Activated CD4-positive, alpha-beta T cell treated with anti-CD3 and anti-CD28 coated beads for 4 hours (primary cell): Measurements from ENCODE around the gene MEF2C.

Experiments used
- DNase-seq, 2 donors: peaks; one replicate each; pipeline ENCODE4 v3.0.0-alpha.2; 2020

Gene MEF2C

DNA sequence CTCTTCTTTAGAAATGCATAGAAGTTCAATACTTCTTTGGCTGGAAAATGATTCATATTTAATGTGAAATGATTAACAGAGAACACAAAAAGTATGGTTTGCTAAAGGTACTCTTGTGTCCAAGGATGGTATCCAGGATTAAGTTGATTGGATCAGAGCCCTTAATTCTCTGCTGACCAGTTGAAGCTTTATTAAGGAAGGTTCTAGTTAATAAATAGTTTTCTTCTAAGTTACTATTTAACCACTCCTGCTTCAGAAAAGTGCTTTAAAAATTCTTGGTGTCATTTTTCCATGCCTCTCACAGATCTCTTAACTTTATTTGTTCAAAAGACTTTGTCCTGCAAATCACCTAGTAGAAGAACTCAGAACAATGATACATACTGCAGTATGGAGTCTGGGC lies 134.3 kb downstream of the MEF2C start:
- DNase-seq, result no peak

DNA sequence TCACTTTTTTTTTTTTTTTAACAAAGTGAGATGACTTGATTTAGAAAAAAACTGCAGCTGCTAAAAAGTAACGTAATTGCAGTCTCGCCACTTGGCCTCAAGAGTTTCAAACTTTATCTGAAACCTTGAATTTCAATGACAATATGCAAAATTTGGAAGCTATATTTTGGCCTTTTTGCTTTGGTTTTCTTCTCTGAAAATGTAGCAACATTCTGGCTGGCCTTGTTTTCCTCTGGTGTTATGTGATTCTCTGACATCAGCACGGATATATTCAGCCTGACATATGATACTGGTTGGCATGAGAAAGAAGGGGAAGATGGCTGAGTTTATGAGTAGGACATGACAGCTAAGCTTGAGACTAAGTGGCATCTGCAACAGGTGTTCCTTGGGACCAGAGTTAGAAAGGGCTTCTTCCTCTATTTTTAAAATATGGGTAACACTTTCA lies 136.5 kb downstream of the MEF2C start:
- no peak for DNase-seq

DNA sequence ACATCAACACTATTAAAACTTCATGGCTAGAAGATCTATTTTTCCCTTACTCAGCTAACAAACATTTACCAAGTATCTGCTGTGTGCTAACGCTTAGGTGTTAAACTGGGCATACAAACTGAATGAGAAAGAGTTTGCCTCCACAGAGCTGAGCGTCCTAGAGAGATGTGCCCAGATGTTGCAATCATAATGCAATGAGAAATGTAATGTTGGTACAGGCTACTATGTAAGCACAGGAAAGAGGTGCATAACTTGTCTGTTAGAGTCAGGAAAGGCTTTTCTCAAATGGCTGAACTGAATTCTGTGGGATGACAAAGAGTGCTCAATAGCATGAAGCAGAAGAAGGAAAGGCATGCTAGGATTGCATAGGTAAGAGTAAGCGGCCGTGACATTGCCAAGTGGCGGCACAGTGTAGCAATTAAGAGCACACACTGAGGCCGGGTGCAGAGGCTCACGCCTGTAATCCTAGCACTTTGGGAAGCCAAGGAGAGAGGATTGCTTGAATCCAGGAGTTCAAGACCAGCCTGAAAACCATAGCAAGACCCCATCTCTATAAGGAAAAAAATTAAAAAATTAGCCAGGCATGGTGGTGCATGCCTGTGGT lies 137.8 kb downstream of the MEF2C start:
- no peak for DNase-seq

DNA sequence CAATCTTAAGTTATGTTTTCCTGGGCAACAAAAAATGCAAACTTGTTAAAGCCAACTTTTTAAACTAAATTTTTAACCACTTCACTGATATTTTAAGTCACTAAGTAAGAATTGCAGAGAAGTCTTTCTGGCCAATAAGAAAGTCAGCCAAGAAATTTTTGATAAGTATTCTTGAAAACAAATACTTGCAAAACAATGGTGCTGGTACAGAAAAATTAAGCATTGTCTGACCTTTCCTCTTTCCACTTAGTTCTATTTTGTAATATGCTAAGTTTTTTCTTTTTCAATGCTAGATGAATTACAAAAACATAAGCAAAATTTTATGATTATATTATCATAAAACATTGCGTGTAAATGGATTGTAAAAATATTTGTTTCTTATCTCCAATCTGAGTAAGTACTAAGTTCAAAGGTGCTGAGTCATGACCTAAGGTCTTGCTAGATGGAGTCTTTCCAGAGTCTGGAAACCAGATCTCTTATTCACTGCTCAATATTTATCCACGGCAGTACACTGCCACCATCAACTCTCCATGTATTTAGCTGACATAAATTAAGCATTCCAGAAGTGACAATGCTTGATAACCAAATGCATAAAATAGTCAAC lies 139.7 kb downstream of the MEF2C start:
- DNase-seq, result no peak

DNA sequence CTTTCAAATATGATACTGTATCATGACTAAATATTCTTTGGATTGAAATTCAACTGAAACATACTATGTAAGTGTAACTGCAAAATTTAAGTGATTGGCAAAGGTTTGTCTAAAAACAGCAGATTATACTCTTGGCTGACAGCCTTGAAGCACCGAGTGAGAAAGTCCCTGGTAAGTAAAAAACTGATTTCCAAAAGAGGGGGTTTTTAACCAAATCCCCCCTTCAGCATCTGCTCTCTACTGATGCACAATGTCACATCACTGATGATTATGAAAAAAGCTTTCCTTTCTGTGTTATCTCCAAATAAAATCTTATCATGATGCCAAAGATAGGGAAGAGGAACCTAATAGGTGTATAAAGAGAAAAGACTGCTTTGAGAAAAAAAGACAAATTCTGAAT lies 141.0 kb downstream of the MEF2C start:
- DNase-seq, result no peak

DNA sequence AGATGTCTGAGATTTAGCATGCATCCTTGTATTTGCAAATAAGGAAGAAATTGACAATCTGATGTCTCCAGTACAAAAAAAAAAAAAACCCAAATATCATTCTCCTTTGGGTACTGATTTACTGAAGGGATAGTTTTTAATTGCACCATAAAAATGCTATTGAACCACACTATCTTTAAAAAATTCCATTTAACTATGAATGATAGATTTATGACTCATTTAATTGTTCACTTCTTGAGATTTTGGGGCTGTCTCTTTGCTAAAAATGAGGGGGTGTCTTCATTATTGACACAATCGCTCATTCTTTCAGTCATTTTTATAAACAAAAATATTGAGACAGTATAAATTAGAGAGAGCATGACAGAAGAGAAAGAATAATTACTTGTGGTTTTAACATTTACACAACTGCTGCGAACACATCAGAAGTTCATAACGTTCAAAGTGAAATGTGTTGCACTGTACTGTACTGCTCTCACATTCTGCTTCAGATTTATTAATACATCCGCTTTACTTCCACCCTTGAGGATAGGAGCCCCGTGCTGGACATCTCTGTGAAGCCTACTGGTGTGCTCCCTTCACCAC lies 142.3 kb downstream of the MEF2C start:
- no peak for DNase-seq

DNA sequence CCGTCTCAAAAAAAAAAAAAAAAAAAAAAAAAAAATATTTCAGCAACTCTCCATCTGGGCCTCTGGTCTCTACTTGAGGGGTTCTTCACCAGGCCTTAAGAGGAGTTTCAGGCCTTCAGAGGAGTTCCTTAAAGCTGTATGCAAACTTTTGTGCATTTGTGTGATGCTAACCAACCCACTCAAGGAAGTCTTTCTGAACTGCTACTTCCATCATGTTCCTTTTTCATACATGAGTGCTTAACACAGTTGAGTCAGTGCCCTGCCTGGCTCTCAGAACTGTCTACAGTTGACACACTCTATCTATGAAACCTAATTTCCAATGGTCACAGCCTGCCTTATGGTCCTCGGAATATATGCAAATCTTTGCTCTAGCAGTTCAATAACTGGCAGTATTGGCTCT lies 146.5 kb downstream of the MEF2C start:
- no peak for DNase-seq

DNA sequence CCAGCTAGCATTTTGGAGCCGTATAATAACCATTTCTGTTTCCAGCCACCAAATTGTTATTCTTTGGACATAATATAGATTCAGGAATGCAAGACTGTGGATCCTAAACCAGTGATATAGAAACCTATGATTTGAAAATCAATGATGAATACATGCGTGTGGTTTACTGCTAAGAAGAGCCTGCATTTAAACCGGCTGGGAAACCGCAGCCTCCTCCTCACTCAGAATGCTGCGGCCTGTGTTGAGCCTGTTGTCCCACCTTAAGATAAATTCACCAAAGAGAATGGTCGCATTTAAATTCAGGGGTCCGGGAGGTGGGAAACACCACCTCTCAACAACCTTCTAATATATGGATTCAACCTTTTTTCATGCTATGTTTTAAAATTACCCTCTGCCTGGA lies 148.0 kb downstream of the MEF2C start:
- DNase-seq, result no peak

DNA sequence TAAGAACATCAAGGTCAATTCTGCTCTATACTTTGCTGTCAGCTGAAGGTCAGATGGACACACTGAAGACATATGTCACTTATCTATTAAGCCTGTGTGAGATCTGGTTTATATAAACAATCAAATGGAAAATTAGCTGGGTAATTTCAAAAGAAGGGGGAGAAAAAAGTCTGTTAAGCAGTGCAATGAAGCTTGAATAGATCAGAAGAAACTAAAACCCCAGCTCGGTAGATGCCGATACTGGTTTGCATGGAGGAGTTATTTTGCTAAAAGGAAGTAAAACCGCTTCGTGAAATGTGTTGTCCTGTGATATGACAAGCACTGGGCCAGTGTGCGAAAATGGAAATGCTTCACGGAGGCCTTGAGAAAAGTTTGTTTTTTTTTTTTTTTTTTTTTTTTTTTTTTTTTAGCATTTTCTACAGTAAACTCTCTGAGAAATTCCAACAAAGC lies 148.8 kb downstream of the MEF2C start:
- no peak for DNase-seq

DNA sequence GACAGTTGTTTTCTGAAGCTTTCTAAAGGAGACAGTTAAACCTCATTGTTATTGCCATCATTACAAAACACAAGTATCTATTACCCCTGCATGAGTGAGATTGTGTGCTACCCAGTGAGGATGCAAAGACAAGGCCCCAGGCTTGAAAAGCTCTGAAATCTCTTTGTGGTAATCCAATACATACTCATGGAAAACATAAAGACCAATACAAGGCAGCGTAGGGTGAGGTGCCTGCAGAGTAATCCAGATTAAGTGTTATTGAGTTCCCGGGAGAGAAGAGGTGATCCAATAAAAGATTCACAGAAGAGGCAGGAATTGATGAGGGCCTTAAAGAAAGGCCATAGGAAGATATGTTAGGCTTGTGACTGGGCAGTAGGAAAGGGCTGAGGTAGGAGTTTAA lies 150.1 kb downstream of the MEF2C start:
- DNase-seq, result no peak

DNA sequence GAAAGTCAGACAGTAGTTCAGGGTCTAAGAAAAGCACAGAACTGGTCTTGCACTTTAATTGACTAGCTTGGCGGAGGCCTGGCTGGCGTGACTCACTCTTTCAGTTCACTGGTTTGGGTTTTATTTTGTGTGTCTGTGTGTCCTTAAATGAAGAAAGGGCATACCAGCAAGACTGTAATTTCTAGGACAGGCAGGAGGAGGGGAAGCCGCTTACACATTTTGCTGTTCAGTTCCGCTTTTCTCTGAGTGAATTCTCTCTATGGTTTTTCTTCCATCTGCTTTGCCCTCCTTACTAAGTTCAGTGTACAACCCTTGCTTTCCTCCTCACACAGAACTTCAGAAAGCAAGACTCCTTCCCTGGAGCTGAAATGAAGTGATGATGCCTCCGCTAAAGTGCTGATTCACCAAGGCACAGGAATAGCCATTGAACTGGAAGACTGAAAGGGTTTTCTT lies 150.8 kb downstream of the MEF2C start:
- DNase-seq, result no peak

DNA sequence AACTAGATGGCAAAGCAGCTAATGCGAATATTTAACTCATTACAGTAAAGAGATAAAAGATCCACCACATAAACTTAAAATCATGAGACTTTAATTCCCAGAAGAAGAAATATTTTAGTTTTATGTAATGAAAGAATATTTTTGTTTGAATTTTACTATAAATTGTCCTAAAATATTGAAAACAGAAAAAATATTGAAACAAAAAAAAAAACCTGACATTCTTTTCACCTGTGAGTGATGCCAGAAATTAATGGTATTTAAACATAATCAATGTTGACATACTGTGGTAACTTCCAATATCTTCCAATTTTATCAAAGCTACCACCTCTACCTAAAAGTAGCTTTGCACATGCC lies 153.2 kb downstream of the MEF2C start:
- DNase-seq, result no peak

DNA sequence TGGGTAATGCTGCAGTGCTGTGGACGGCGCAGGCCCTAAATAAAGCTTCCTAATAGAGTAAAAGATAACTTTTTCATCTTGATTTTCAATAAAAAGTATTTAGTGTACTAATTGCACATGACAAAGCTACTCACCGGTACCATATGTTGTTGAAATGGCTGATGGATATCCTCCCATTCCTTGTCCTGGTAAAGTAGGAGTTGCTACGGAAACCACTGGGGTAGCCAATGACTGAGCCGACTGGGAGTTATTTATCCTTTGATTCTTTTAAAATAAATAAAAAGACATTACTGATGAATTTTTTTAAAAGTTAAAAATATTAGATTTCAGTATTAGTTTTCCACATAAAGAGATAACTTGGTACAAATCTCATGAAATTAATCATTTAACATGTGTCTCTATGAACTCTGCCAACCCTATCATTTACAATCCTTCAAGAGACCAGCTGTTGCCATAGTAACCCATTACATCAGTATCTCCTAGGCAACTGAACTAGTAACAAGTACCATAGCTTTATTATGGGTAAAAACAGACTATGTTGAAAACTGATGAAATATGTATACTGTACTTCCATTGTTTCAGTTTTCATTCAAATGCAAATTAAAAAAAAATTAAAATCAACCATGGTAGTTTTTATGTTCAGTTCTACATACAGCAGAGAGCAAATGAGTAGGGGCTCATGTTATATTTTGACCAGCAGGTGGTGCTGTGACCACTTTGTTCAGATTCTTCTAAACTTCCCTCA lies 153.7 kb downstream of the MEF2C start:
- peak; percentile 39 to 49 for DNase-seq

DNA sequence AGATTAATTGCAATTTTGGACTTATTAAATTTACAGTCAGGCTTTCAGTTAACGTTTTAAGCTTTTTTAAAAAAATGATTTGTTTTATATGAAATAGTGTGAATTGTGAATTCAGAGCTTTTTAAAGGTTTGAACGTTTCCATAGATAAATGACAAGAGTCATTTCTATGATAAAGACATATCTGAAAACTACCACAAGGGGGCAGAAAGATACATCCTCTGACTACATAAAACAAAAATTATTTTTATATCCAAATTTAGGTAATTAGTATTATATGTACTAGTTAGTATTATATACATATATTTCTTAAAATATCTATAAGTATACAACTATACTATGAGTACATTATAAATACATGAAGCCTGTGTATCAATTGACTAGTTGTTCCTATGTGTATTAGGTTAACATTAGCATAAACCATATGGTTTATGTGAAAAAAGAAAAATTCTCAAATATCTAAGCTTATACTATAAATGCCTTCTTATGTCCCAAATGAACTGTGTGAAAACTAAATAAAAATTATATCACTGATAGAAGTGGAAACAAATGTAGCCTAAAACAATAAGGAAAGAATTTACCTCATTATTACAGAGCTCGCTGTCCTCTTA lies 155.2 kb downstream of the MEF2C start:
- DNase-seq, result no peak

DNA sequence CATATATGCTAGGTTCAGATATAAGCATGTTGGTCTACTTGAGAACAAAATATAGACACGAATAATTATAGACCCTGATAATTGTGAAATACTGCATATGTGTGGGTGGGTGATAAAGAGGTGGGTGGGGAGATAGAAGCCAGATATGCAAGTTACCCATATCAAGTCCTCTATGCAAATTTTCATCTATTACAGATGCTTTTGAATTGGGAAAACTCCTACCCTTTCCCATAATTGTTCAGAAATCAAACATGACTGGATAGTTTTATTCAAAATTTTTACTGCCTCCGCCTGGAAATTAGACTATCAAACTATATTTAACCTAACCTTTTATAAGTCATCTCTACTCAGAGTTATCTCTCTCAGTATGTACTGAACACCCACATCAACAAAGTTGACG lies 157.5 kb downstream of the MEF2C start:
- no peak for DNase-seq

DNA sequence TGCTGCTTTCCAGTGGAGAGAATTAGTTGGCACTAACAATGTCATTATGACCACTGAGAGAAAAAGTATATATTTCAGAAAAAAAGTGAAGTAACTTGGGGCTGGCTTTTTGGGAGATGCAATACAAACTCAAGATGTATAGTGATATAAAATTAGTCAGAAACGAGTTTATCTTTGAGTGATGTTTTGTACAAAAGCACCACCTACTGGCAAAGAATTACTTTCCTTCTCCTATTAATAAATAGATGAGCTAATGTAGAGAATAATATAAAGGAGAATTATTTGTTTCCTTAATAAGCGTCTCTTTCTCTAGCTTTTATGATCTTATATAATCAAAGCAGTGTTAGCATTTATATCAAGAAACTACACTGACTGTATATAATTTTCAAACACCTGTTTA lies 158.8 kb downstream of the MEF2C start:
- DNase-seq, result no peak

DNA sequence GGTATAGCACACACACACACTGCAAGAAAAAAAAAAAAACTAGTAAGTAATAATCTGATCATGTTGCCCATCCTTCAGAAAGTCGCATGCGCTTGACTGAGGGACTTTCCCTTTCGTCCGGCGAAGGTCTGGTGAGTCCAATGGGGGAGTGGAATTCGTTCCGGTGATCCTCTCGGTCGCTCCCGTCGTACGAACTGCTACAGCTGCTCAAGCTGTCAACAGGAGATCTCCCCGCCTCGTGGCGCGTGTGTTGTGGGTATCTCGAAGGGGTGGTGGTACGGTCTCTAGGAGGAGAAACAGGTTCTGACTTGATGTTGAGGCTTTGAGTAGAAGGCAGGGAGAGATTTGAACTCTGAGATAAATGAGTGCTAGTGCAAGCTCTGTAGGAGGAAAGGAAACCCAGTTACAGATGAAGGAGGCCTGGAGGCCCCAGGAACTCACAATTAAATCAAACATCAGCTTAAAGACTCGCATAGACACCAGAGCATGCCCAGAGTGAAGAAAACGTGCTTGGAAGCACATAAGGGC lies 160.4 kb downstream of the MEF2C start:
- no peak for DNase-seq

DNA sequence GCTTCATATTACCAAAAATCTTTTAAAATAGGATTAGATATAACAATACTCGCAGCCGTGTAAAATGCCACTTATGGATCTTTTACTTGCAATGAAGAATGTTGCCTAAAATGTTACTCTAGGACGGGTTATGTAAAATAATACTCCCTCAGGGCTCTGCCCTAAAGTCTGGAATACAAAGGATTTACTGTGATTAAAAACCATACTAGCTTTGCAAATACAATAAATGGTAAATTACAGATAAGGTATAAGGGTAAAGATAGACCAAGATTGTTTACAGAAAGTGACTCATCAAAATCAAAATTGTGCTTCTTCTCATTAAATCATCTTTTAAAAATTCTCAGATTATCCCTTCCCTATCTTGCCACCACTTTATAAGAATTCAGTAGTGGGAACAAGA lies 163.6 kb downstream of the MEF2C start:
- DNase-seq, result no peak

DNA sequence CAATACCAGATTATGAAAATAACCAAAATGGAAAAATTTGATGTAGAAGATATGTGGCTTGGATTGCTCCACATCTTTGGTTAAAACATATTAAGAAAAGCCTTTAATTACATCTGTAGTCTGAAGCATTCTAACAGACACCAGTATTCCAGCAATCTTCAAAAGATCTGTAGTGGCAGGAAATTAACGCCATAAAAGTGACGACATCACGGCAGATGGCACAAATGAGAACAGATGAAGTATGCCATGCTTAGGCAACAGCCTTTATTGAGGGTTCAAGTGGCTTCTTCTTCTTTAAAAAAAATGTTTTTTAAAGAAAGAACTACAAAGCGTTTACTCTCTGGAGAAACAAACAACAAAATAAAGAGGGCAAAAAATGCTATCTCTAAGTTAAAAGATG lies 164.2 kb downstream of the MEF2C start:
- DNase-seq, result no peak

DNA sequence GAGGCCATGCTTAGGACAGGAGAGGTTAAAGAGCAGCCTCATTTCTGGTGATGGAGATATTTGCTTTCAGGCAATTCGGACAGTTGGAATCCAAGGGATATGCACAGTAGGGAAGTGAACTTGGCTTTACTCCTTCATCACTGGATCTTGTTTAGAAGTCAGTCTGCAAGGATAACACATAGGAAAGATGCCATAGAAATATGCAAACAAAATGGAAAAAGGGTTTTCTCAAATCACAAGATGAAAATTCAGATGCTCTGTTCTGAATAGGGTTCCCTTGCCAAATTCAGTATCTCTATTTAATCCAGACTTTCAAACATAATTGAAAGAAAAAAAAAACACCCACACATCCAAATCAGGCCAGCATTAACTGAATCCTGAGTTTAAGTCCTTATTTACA lies 166.9 kb downstream of the MEF2C start:
- no peak for DNase-seq

DNA sequence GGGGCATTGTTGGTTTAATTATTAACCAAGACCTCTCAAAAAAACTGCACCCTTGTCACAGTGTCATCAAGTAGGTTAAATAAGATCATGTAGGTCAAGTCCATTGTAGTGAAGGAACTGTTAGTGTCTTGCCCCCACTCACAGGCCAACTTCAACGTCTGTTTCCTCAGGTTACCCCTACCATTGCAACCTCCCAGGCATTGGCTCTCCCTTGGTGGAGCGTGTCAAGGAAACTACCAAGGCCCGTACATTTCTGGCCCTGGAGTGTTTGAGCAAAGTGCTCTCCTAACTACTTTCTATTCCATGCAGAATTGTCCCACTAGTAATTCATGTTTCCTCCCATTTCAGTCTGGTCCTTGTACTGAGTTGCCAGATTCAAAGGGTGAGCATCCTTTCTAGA lies 167.5 kb downstream of the MEF2C start:
- DNase-seq, result no peak

DNA sequence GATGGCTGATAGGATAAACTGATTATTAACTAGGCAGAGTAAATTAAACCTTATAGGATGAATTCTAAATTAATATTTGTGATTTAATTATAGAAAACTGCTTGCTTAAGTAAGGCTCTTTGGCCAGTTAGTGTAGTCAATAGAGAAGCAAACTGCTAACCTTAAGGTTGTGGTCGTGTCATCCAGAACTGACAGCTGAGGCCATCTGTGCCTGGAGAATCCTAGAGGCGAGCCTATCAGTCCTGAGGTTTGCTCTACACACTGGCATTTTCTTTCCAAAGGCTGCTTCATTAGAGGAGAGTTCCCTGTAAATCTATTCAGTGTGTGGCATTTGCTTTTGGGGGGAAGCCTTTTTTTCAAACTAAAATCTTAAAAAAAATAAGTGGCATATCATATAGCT lies 169.2 kb downstream of the MEF2C start:
- DNase-seq, result no peak

DNA sequence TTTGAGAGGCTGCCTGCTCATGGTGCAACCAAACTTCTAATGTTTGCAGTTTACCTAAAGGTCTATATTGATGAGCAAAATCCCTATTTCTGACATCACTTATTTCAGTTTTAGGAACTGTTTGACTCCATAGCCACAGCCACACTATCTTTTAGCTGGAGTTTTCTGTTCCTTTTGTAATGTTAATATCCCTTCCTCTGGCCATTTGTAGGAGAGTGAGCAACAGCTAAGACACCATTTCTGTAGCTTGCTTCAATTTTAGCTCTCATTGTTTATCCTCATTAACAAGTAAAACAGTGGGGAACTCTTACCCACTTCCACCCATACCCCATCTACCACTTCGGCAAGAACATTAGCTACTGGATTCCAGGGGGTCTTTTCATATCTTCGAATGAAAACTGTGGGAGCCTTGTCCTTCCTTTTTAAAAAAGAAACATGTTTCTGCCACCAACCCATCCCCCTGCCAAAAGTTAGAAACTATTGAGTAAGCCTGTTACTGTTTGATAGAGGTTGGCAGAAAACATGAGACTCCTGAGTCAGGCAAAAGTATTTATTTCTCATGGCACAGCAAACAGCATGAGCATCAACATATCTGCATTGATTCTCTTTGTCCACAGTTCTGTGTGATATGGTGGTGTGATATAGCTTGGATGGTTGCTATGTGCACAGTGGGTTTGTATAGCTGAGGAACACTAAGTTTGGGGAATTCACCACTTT lies 174.1 kb downstream of the MEF2C start:
- no peak for DNase-seq
